Measurements from ENCODE around the gene COL20A1.
"Not testable (repeated sequence)": the region's sequence is repeated elsewhere in the genome, so short reads cannot be mapped to it uniquely, and the experiment has no call there.

DNA sequence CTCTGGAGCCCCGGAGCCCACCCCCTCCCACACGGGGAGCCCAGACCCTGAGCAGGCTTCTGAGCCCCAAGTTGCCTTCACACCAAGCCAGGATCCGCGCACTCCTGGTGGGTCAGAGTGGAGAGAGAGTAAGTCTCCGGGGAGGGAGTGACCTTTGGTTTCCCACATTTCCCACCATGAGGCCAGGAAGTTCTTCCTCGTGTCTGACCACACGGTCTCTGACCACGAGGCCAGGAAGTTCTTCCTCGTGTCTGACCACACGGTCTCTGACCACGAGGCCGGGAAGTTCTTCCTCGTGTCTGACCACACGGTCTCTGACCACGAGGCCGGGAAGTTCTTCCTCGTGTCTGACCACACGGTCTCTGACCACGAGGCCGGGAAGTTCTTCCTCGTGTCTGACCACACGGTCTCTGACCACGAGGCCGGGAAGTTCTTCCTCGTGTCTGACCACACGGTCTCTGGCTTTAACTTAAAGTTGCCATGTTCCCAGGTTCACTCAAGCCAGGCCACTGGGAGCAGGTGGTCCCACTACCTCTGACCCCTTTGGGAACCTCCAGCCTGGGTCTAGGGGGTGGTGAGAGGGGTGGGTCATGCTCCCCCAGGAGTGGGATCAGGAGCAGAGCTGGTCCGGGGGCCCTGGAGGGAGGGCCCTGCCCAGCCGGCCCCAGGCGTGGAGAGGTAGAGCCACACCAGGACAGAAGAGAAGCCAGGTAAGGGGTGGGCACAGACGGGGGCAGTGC lies 13.1 kb downstream of the COL20A1 start:
- TF ChIP-seq POLR2A (IDR thresholded peaks at IDR 0.05; ENCODE audit: low read length); GATA1 (IDR thresholded peaks at IDR 0.05; ENCODE audit: low read depth, low read length): not testable (repeated sequence)
